ENCODE data around the gene GPR157.

DNA sequence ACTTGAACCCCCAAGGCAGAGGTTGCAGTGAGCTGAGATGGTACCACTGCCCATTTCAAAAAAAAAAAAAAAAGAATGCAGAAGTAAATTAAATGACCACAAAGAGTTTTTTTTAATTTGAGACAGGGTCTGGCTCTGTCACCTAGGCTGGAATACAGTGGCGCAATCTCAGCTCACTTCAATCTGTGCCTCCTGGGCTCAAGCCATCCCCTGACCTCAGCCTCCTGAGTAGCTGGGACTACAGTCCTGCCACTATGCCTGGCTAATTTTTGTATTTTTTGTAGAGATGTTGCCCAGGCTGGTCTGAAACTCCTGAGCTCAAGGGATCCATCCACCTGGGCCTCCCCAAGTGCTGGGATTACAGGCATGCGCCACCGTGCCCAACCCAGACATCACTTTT is 20.2 kb upstream of the GPR157 start:
- TF ChIP-seq POLR2A (IDR thresholded peaks at IDR 0.05) (no peak), EP300 (IDR thresholded peaks at IDR 0.05) (no peak)
- TF ChIP-seq, protein P1, sequence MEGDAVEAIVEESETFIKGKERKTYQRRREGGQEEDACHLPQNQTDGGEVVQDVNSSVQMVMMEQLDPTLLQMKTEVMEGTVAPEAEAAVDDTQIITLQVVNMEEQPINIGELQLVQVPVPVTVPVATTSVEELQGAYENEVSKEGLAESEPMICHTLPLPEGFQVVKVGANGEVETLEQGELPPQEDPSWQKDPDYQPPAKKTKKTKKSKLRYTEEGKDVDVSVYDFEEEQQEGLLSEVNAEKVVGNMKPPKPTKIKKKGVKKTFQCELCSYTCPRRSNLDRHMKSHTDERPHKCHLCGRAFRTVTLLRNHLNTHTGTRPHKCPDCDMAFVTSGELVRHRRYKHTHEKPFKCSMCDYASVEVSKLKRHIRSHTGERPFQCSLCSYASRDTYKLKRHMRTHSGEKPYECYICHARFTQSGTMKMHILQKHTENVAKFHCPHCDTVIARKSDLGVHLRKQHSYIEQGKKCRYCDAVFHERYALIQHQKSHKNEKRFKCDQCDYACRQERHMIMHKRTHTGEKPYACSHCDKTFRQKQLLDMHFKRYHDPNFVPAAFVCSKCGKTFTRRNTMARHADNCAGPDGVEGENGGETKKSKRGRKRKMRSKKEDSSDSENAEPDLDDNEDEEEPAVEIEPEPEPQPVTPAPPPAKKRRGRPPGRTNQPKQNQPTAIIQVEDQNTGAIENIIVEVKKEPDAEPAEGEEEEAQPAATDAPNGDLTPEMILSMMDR (IDR thresholded peaks at IDR 0.05): no peak
